Stimulated activated CD8-positive, alpha-beta memory T cell treated with anti-CD3 and anti-CD28 coated beads, Interleukin-7, amount 100 ng/mL, for 24 hours (primary cell): ENCODE results near the gene TBXA2R.

Source experiments
- DNase-seq: peaks from one replicate; pipeline ENCODE4 v3.0.0-alpha.2; 2020; ENCODE audit warnings: low read depth

The TBXA2R gene

GRCh38 chr19:3619631-3620012, 12.9 kb upstream of the TBXA2R start:
- DNase-seq = no peak

DNA sequence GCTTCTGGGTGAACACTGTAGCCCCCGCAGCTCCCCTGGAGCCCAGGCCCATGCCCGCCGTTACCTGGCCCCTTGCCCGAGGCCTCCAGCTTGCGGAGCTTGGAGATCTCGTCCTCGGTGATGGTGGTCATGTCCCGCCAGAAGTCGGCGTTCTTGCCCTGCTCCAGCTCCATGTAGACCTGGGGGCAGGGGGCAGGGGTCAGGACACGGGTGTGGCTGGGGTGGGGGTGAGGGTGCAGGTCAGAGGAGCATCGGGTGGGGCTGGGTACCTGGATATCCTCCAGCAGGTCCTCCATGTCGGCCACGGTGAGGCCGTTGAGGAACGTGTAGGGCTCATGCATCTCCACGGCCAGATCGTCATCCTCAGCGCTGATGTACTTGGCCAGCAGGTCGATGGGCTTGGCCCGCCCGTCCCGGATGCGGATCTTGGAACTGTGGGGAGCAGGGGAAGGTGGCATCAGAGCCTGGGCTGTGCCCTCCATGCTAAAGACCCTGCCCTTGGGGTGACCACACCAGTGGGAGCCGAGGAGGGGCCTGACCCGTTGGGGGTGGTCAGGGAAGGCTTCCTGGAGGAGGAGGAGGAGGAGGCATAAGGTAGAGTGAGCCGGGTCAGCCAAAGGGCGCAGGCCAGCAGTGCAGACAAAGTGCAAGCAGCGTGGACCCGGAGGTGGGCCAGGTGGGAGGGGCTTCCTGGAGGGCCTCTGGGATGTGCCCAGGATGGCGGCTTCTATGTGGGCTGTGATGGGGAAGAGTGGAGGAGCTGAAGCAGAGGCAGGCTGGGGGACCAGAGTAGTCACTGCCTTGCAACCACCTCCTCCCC, 12.3 kb upstream of the TBXA2R start:
- no peak for DNase-seq

DNA sequence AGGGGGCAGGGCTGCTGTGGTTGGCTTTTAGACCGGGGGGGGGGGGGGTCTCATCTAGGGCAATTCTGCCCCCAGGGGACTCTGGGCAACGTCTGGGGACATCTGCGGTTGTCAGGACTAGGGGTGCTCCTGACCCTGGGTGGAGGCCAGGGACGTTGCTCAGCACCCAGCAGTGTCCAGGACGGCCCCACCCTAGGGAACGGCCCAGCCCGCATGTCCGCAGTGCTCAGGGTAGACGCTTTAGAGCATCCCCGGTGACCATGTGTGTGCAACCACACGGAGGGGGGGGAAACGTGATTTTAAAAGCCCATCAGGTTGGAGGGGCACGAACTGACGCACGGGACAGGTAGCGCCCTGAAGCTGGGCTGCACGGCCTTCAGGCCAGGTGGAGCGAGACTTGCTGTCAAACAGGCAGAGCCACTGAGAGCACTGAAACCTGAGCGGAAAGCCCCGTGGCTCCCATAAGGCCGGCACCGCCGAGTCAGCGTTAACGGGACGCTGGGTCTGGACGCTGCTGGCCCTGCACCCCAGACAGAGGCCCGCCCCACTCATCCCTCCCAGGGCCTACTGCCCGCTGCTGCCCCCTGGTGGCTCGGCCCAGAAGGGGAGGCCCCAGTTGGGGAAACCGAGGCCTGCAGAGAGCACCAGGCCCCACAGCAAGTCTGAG, 11.6 kb upstream of the TBXA2R start:
- peak; percentile 31 for DNase-seq

- no peak for DNase-seq
These were observed 10.8 kb upstream of the TBXA2R start for GRCh38 chr19:3617463-3617862.

GRCh38 chr19:3615524-3616135, 9.0 kb upstream of the TBXA2R start:
- no peak for DNase-seq

DNA sequence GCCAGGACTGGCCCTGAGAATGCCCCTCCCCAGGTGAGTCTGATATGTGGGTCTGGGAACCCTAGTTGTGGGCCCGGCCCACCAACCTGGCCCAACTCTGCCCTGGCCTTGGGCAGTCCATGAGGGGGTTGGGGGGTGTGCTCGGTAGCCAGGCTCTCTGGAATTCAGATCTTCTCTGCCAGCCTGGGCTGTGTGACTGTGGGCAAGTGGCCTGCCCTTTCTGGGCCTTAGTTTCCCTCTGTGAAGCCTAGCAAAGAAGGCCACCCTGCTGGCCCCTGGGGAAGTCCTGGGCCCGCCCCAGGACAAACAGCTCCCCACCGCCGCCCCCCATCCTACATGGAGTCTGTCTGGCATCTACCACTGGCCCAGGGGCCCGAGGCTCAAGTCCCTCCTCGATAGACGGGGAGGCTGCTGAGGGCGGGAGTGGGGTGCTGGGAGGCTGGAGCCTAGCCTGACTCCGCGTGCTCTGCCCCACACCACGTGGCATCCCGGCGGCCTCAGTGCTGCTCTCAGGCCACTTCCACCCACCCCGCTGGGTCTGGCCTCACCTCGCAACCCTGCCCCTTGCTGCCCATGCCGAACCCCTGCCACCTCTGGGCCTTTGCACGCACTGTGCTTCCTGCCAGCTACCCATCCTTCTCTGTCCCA, 8.3 kb upstream of the TBXA2R start:
- DNase-seq = no peak

DNA sequence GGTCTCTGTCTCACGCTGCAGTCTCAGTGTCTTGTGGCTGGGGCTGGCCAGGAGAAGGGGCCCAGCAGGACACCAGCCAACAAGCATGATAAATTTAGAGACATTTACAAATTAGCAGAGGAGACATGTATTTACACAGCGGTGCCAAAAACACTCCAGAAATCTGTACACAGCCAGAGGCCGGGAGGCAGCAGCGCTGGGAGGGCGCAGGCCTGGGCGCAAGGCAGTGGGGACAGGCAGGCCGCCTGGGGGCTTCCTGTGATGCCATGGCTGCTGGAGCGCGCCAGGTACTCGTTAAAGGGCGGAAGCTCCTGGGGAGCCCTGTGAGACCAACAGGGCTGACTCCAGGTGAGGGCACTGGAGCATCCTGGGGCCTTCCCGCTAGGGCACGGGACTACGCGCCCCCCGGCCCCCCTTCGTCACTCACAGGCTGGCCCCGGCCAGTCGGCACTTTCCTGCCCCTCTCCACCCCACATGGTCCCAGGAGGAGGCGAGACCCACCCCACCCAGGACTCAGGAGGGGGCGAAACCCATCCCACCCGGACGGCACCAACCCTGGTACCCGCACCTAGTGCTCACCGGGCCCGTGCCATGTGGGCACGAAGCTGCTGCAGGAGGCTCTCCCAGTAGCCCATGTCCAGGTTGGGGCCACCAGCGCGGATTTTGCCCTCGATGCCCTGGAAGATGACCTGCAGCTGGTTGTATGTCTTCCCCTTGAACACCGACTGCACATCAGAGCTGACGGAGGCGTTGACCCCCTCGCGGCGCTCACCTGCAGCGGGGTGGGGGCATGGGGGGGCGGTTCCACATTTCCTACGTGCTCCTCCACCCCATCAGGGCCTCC, 7.4 kb upstream of the TBXA2R start:
- DNase-seq = no peak

DNA sequence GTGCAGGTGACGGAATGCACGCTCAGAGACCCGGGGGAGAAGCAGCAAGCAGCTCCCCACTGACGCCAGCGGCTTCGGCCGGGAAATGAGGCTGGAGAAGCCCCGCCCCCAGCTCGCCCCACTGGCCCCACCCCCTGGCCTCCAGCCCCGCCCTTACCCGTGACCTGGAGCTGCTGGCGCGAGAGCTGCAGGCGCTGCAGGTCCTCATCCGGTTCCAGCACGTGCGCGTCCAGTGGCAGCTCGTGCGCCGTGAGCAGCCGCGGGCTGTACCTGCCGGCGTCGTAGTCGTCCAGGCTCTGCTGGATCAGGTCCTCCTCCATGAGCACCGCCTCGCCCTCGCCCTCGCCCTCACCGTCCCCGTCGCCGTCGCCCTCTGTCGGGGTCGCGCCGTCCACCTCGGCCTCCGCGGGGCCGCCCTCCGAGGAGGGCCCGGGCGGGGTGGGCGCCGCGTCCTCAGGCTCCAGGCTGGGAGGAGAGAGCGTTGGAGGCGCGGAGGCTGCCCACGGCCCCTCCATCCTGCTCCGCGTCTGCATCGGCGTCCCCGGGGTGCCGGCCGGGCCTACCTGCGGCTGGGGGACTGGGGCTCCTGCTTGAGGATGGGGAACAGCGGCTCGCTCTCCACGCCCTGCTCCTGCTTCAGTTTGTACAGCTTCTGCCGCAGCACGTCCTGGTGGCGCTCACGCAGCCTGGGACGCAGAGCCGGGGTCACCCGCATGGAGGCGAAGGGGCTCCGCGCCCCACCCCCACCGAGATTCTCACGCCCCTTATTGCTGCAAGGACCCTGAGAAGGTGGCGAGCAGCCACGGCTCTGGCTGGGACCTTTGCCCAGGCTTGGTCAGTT, 6.4 kb upstream of the TBXA2R start:
- no peak for DNase-seq

GRCh38 chr19:3612330-3612729, 5.7 kb upstream of the TBXA2R start:
- DNase-seq = no peak

DNA sequence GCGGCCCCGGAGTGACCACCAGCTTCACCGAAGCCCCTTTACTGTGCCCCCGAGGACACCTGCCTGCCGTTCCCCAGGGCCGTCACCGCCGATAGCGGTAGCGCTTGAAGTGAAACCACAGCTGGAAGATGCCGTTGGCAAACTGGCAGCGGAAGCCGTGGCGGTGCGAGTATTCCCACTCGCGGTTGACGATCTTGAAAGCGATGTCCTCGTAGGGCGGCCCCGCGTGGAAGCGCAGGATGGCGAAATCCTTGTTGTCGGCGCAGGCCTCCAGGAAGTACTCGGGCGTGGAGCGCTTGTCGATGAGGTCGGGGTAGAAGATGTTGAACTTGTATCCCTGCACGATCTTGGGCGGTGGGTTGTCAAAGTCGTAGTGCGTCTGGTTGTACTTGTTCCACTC, 5.2 kb upstream of the TBXA2R start:
- no peak for DNase-seq

GRCh38 chr19:3610745-3611717, 4.4 kb upstream of the TBXA2R start:
- no peak for DNase-seq

- DNase-seq = no peak
These were observed 3.4 kb upstream of the TBXA2R start for GRCh38 chr19:3609779-3610719.

DNA sequence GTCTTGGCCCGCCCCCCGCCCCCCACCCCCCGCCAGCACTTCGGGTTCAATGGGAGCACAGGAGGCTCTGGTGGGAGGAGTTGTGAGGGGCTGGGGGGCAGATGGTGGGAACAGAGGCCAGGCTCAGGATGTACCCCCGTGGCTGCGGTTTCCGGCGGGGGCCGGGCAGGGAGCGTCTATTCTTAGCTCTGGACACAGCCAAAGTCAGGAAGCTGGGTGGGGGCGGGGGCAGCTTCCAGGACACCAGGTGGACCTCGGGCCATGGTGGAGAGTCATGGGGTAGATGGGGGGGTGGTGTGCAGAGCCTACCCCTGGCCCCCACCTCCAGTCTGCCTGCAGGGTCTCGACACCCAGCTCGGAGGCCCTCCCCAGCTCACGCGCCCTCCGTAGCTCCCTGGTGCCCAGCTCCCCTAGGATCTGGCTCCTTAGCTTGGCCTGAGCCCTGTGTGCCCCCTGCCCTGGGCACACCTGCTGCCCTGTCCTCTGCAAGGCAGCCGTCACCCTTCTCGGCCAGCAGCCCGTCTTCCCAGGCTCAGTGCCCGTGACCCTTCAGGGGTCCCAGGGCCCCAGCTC, 2.2 kb upstream of the TBXA2R start:
- no peak for DNase-seq

DNA sequence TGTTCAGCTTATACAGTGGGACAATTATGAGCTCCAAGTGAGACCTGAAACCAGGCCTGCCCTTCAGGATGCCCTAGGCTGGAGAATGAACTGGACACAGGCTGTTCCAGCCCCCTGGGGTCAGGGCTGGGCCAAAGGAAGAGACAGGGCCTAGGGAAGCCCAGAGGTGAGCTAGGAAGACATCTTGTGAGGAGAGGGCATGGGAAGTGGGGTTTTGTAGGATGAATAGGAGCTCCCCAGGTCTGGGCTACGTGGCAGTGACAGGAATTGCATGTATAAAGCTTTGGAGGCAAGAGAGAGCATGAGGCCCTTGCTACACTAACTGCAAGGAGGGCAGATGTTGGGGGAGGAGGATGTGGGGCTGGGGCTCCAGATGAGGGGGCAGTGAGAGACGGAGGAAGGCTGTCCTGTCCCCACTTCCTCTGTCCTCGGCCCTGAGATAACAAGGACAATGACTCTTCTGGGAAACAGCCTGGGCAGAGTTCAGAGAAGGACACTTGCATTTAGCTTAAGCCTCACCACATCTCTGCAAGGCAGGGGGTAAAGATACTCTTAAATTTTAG, 1.5 kb upstream of the TBXA2R start:
- no peak for DNase-seq

GRCh38 chr19:3607303-3608078, 816 bp upstream of the TBXA2R start:
- DNase-seq = no peak

- no peak for DNase-seq
These were observed 443 bp downstream of the TBXA2R start for GRCh38 chr19:3606174-3606689.

DNA sequence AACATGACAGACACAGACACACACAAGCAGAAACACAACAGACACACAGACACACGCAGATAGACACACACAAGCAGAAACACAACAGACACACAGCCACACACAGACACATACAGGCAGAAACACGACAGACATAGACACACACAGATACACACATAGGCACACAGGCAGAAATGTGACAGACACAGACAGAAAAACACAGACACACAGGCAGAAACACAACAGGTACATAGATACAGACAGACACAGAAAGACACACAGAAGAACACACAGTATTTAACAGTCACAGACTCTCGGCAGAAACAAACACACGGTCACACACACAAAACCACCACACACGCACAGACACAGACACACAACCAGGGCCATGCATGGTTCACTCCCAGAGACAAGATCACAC, 905 bp downstream of the TBXA2R start:
- DNase-seq = no peak
